Endothelial cell of umbilical vein (primary cell): Measurements from ENCODE around the gene TTN. TPM values are rescaled to one million over a fixed set of nuclear protein-coding genes. Genes with fewer than 3 reads are reported as not detected.

ENCODE experiments used
- BruUV-seq: library from RNA; stranded (reverse); fragments of 400-500 nt; replicated peaks from 2 replicates; lab custom pipeline; 2021; lab: Mats Ljungman, UMichigan
- CTCF ChIA-PET: fragments of 300-600, 350-600 bp; sonication (Branson Sonifier 250); formaldehyde crosslinking; loops from one replicate; lab custom pipeline; 2021; ENCODE audit warnings: antibody characterized with exemption, inconsistent platforms; lab: Charles Lee
- POLR2A ChIA-PET: fragments of 300-600, 350-600 bp; sonication (Branson Sonifier 250); formaldehyde crosslinking; loops from one replicate; lab custom pipeline; 2021; ENCODE audit warnings: antibody characterized with exemption, inconsistent platforms; lab: Charles Lee
- DNase-seq: peaks from one replicate; pipeline ENCODE4 v3.0.0-alpha.2; 2011; ENCODE audit warnings: low read depth, low spot score
- FAIRE-seq: peaks from 2 replicates; lab custom pipeline; 2011; peaks lifted over from hg19 to GRCh38; lab: Jason Lieb, UNC
- H2AFZ ChIP-seq: 2 replicates; pipeline ENCODE4 v1.6.0; 2012; ENCODE audit warnings: low read depth, low read length, control low read depth, inconsistent platforms
- H3K27ac ChIP-seq: 2 replicates; pipeline ENCODE4 v1.5.1; 2011; ENCODE audit warnings: low read depth, mild to moderate bottlenecking, control low read depth, low read length, moderate library complexity; ENCODE audit not compliant: insufficient read depth
- H3K27me3 ChIP-seq, 2 experiments: 2 replicates each; pipeline versions ENCODE4 v1.6.0 to v1.6.1; 2011; ENCODE audit warnings: low read length in 2 of 2, mixed read lengths in 1 of 2; ENCODE audit not compliant: control insufficient read depth in 2 of 2, insufficient read depth in 2 of 2
- H3K36me3 ChIP-seq, 2 experiments: 2 replicates in 1 of 2; 3 replicates in 1 of 2; pipeline ENCODE4 v1.5.1; 2011; ENCODE audit warnings: low read length in 2 of 2, mild to moderate bottlenecking in 1 of 2, moderate library complexity in 1 of 2; ENCODE audit not compliant: control insufficient read depth in 2 of 2, insufficient read depth in 2 of 2; ENCODE audit errors: extremely low read depth in 1 of 2
- H3K4me1 ChIP-seq: 3 replicates; pipeline ENCODE4 v1.5.1; 2011; ENCODE audit warnings: mild to moderate bottlenecking, low read length; ENCODE audit not compliant: control insufficient read depth, insufficient read depth; ENCODE audit errors: extremely low read depth
- H3K4me2 ChIP-seq: 2 replicates; pipeline ENCODE4 v1.6.1; 2011; ENCODE audit warnings: low read length, control low read depth, mixed read lengths; ENCODE audit not compliant: insufficient read depth
- H3K4me3 ChIP-seq, 3 experiments: fragments of 200-600 bp in 1 of 3; sonication (generic), shearing (Covaris generic) in 1 of 3; replicated peaks in 1 of 3; 2 replicates each; pipeline ENCODE4 v1.5.1; 2011 to 2016; ENCODE audit warnings: control low read depth in 3 of 3, low read length in 3 of 3, mild to moderate bottlenecking in 2 of 3, inconsistent platforms in 1 of 3, low read depth in 1 of 3, moderate library complexity in 1 of 3; ENCODE audit not compliant: insufficient read depth in 1 of 3
- H3K79me2 ChIP-seq: 2 replicates; pipeline ENCODE4 v1.6.0; 2012; ENCODE audit warnings: low read length, inconsistent platforms; ENCODE audit not compliant: control insufficient read depth, insufficient read depth
- H3K9ac ChIP-seq: replicated peaks from 2 replicates; pipeline ENCODE3; 2011; ENCODE audit warnings: low read length, control low read depth; ENCODE audit not compliant: insufficient read depth; ENCODE audit errors: extremely low read depth
- H3K9me1 ChIP-seq: replicated peaks from 3 replicates; pipeline ENCODE4 v1.6.0; 2011; ENCODE audit warnings: mild to moderate bottlenecking, low read length; ENCODE audit not compliant: control insufficient read depth, insufficient read depth; ENCODE audit errors: extremely low read depth
- H3K9me3 ChIP-seq: replicated peaks from 2 replicates; pipeline ENCODE4 v1.5.1; 2012; ENCODE audit warnings: low read length, inconsistent platforms; ENCODE audit not compliant: control insufficient read depth, insufficient read depth
- H4K20me1 ChIP-seq: replicated peaks from 2 replicates; pipeline ENCODE3; 2011; ENCODE audit warnings: mild to moderate bottlenecking, low read length; ENCODE audit not compliant: control insufficient read depth, insufficient read depth; ENCODE audit errors: extremely low read depth
- EZH2 ChIP-seq: IDR thresholded peaks from 2 replicates; pipeline ENCODE4 v1.6.1; 2012; ENCODE audit warnings: borderline replicate concordance, low read depth, mild to moderate bottlenecking, moderate library complexity, low read length, inconsistent platforms; ENCODE audit not compliant: severe bottlenecking
- FOS ChIP-seq: IDR thresholded peaks from 2 replicates; pipeline ENCODE4 v1.6.1; 2011; ENCODE audit warnings: mild to moderate bottlenecking, low read length, moderate library complexity, borderline replicate concordance; ENCODE audit not compliant: insufficient read depth
- GATA2 ChIP-seq: IDR thresholded peaks from 2 replicates; pipeline ENCODE4 v1.7.0; 2011; ENCODE audit warnings: low read depth, mild to moderate bottlenecking, moderate library complexity, mixed read lengths, low read length; ENCODE audit not compliant: insufficient read length, insufficient read depth
- JUN ChIP-seq: IDR thresholded peaks from 2 replicates; pipeline ENCODE4 v1.6.1; 2011; ENCODE audit warnings: borderline replicate concordance, low read depth; ENCODE audit not compliant: insufficient read length, insufficient read depth
- MYC ChIP-seq: IDR thresholded peaks from one replicate; pipeline ENCODE4 v1.6.1; 2011; ENCODE audit warnings: mild to moderate bottlenecking, low read depth, low read length
- POLR2A ChIP-seq: IDR thresholded peaks from 2 replicates; pipeline ENCODE4 v1.6.1; 2012; ENCODE audit warnings: low read depth, mild to moderate bottlenecking, control low read depth, low read length
- POLR2AphosphoS5 ChIP-seq: IDR thresholded peaks from 2 replicates; pipeline ENCODE4 v1.6.1; 2012; ENCODE audit warnings: low read depth, mild to moderate bottlenecking, control low read depth, low read length, moderate library complexity; ENCODE audit not compliant: insufficient read depth
- dilution Hi-C: fragments of 300-500 bp; cut with MboI; formaldehyde crosslinking; loops from one replicate; pipeline ENCODE4 v1.15.0; 2019; ENCODE audit warnings: low sequenced_read_pairs; ENCODE audit not compliant: extremely low pct_ligation_motif_present
- intact Hi-C: fragments of 100-400 bp; cut with micrococcal nuclease; formaldehyde crosslinking; loops from one replicate; pipeline ENCODE4 v1.10.0; 2022
- polyA plus RNA-seq, 4 experiments: library from polyadenylated mRNA; depleted of rRNA in 3 of 4; stranded (reverse) in 3 of 4; unstranded in 1 of 4; fragments of >200 nt; gene quantifications; 2 replicates each; pipeline versions ENCODE4 v1.2.1 to v1.2.3, GENCODE V29; 2011 to 2012; ENCODE audit warnings: missing spikeins in 1 of 4
- total RNA-seq: library from RNA; stranded (reverse); gene quantifications from 2 replicates; pipeline ENCODE4 v1.2.3, GENCODE V29; 2021
- TF ChIP-seq, protein P1 (sequence below): IDR thresholded peaks from 2 replicates; pipeline ENCODE4 v1.6.1; 2011; ENCODE audit not compliant: insufficient read depth, insufficient read length
- TF ChIP-seq, protein P2 (sequence below), 2 donors: IDR thresholded peaks; 1 replicate in 1 of 2; 2 replicates in 1 of 2; pipeline ENCODE4 v1.5.1; 2011; ENCODE audit warnings: low read length in 2 of 2, mild to moderate bottlenecking in 2 of 2, moderate library complexity in 2 of 2, control low read depth in 1 of 2, inconsistent platforms in 1 of 2, low read depth in 1 of 2; ENCODE audit not compliant: insufficient read depth in 1 of 2; ENCODE audit errors: extremely low read depth in 1 of 2

Gene TTN
- total and polyA plus RNA-seq, 2 donors (not counting 3 experiments of a cell fraction or from before 2014, with no cell fraction given), result 0.11 to 0.49 TPM

DNA sequence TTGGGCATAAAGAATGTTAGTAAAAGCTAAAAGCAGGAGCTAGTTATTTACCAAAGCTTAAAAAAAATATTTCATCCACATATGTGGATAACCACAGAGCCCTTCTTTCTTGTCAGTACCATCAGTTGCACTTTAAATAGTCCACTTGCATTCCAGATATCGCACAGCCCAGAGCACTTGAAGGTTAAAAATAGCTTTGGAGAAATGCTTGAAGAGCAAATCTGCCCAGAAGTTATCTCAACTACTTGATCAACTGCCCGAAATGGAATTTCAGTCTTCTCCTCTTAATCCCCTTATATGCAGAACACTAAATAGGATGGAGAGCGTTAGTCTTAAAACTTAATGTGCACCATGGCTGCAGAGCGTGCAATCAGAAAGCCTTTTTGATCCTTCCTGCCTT is 178.6 kb downstream of the TTN start:
- no peaks in the 10 kb centered on the region for H4K20me1 ChIP-seq
- ChIA-PET CTCF (no interaction called here), POLR2A (no interaction called here)
- H3K4me3 ChIP-seq, result no peak overlapping the region
- H3K79me2 ChIP-seq, result no peaks in the 10 kb centered on the region
- no peak overlapping the region for H3K9ac ChIP-seq
- no peaks in the 10 kb centered on the region for H3K9me3 ChIP-seq
- FAIRE-seq (no peak), DNase-seq (no peak)
- TF ChIP-seq JUN (no peak), FOS (no peak), POLR2AphosphoS5 (no peak), POLR2A (no peak), GATA2 (no peak), EZH2 (no peak), MYC (no peak)
- TF ChIP-seq, protein P1, sequence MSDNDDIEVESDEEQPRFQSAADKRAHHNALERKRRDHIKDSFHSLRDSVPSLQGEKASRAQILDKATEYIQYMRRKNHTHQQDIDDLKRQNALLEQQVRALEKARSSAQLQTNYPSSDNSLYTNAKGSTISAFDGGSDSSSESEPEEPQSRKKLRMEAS, result no peak
- TF ChIP-seq, protein P2, sequence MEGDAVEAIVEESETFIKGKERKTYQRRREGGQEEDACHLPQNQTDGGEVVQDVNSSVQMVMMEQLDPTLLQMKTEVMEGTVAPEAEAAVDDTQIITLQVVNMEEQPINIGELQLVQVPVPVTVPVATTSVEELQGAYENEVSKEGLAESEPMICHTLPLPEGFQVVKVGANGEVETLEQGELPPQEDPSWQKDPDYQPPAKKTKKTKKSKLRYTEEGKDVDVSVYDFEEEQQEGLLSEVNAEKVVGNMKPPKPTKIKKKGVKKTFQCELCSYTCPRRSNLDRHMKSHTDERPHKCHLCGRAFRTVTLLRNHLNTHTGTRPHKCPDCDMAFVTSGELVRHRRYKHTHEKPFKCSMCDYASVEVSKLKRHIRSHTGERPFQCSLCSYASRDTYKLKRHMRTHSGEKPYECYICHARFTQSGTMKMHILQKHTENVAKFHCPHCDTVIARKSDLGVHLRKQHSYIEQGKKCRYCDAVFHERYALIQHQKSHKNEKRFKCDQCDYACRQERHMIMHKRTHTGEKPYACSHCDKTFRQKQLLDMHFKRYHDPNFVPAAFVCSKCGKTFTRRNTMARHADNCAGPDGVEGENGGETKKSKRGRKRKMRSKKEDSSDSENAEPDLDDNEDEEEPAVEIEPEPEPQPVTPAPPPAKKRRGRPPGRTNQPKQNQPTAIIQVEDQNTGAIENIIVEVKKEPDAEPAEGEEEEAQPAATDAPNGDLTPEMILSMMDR (IDR thresholded peaks at IDR 0.05; ENCODE audit: extremely low read depth in 1 of 2, insufficient read depth in 1 of 2, low read depth in 1 of 2, low read length in 2 of 2), result no peak
- H3K27me3 ChIP-seq, result no peaks in the 10 kb centered on the region
- no peak overlapping the region for H3K27ac ChIP-seq
- no TSS peak for BruUV-seq
- dilution Hi-C loops (no loop called here), intact Hi-C loops (no loop called here)
- H2AFZ ChIP-seq, result no peak overlapping the region
- H3K9me1 ChIP-seq, result no peaks in the 10 kb centered on the region
- H3K4me2 ChIP-seq, result no peak overlapping the region
- no peaks in the 10 kb centered on the region for H3K36me3 ChIP-seq
- H3K4me1 ChIP-seq, result no peaks in the 10 kb centered on the region
